ENCODE data around the gene ARHGAP32.
"Not testable (repeated sequence)": the region's sequence is repeated elsewhere in the genome, so short reads cannot be mapped to it uniquely, and the experiment has no call there.

Gene ARHGAP32

GRCh38 chr11:129131316-129131715 is 60.8 kb downstream of the ARHGAP32 start:
- no peak for DNase-seq (ENCODE audit: low spot score)
- in situ Hi-C loops (cut with MboI; ENCODE audit: low pct_unique_long_range_greater_than_20kb, low sequenced_read_pairs, unreplicated experiment) = no loop called here
- TF ChIP-seq CTCF (IDR thresholded peaks at IDR 0.05; ENCODE audit: extremely low read depth, insufficient read depth, missing control alignments) = no peak

- DNase-seq (ENCODE audit: low spot score); in situ Hi-C loops (cut with MboI; ENCODE audit: low pct_unique_long_range_greater_than_20kb, low sequenced_read_pairs, unreplicated experiment): not testable (repeated sequence)
These were observed 63.1 kb downstream of the ARHGAP32 start for GRCh38 chr11:129128881-129129620.

- in situ Hi-C loops (cut with MboI; ENCODE audit: low pct_unique_long_range_greater_than_20kb, low sequenced_read_pairs, unreplicated experiment) = loop anchor here (25.0 kb wide), 1 partner anchor 193 kb away; no protein-coding TSS in a partner anchor
- TF ChIP-seq CTCF (IDR thresholded peaks at IDR 0.05; ENCODE audit: extremely low read depth, insufficient read depth, missing control alignments) = no peak
- no peak for DNase-seq (ENCODE audit: low spot score)
These were observed 73.1 kb downstream of the ARHGAP32 start for GRCh38 chr11:129119036-129119435.

GRCh38 chr11:129117595-129118350 is 74.4 kb downstream of the ARHGAP32 start:
- in situ Hi-C loops (cut with MboI; ENCODE audit: low pct_unique_long_range_greater_than_20kb, low sequenced_read_pairs, unreplicated experiment) = loop anchor here (25.0 kb wide), 1 partner anchor 195 kb away; no protein-coding TSS in a partner anchor
- TF ChIP-seq CTCF (IDR thresholded peaks at IDR 0.05; ENCODE audit: extremely low read depth, insufficient read depth, missing control alignments) = peak; percentile 80

GRCh38 chr11:129115652-129116586 is 76.2 kb downstream of the ARHGAP32 start:
- in situ Hi-C loops (cut with MboI; ENCODE audit: low pct_unique_long_range_greater_than_20kb, low sequenced_read_pairs, unreplicated experiment) = loop anchor here (25.0 kb wide), 1 partner anchor 196 kb away; no protein-coding TSS in a partner anchor
- DNase-seq (ENCODE audit: low spot score) = no peak
- TF ChIP-seq CTCF (IDR thresholded peaks at IDR 0.05; ENCODE audit: extremely low read depth, insufficient read depth, missing control alignments) = no peak

More at GRCh38 chr11:129117595-129118350, 74.4 kb downstream of the ARHGAP32 start:
- peak; percentile 40 for DNase-seq (ENCODE audit: low spot score)

GRCh38 chr11:129109701-129110100 is 82.4 kb downstream of the ARHGAP32 start:
- no peak for TF ChIP-seq CTCF (IDR thresholded peaks at IDR 0.05; ENCODE audit: extremely low read depth, insufficient read depth, missing control alignments)
- DNase-seq (ENCODE audit: low spot score) = no peak
- in situ Hi-C loops (cut with MboI; ENCODE audit: low pct_unique_long_range_greater_than_20kb, low sequenced_read_pairs, unreplicated experiment) = loop anchor here (25.0 kb wide), 1 partner anchor 203 kb away; no protein-coding TSS in a partner anchor
